ENCODE measurements around the gene LIMA1. TPM values are rescaled to one million over a fixed set of nuclear protein-coding genes. Genes with fewer than 3 reads are reported as not detected.

Gene LIMA1
- total and polyA plus RNA-seq, 9 of the 15 experiments (the other 6 are each of a cell fraction or from before 2014, with no cell fraction given): 20.2 to 37.8 (median 27.3) TPM

DNA sequence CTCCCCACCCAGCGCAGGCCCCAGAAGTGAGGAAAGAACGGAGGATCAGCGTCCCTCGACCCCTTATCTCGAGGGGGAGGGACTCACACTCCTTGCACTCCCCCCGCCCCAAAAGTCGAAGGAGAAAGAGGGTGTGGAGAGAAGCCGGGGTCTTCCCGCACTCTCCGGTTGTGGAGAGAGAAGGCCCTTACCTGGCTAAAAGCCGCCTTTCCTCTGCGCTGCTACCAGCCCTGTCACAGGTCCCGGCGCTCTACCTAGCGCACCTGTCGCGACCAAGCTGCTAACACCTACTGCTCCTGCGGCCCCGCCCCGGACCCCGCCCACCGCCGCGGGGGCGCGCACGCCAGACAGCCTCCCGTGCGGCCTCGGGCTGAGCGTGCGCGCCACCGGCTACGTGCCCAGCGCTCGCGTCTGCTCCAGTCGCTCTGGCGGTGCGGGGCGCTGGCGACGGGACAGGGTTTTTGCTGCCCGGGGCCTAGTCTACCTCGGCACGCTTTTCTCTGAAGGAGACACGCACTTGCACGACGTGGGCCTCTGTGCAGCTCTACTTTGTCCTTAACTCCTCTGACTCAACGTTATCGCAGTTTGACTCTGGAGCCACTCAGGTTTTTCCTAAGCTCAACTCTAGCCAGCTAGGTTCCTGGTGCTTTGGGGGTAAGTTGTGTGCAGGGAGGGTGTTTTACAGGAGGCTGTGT is at the start of gene LIMA1 (continued):
- TF ChIP-seq PTTG1 (tag; IDR thresholded peaks at IDR 0.05; ENCODE audit: low read depth): no peak
- no peak for TF ChIP-seq TCF7L2 (IDR thresholded peaks at IDR 0.05; ENCODE audit: low read depth, low read length)
- no peak for TF ChIP-seq ZNF668 (CRISPR knock-in tag; IDR thresholded peaks at IDR 0.05)
- TF ChIP-seq SIRT6 (IDR thresholded peaks at IDR 0.05; ENCODE audit: low read depth, low read length): no peak
- TF ChIP-seq ZNF507 (tag; conservative IDR thresholded peaks at IDR 0.05): no peak
- TF ChIP-seq FOXM1 (IDR thresholded peaks at IDR 0.05; ENCODE audit: low read depth): no peak
- TF ChIP-seq FOXM1 (CRISPR knock-in tag; IDR thresholded peaks at IDR 0.05; ENCODE audit: low read depth): peak; percentile 23; the same call in 1 of the 2 replicates
- no peak for TF ChIP-seq PTRF (tag; IDR thresholded peaks at IDR 0.05)
- TF ChIP-seq, protein P1, sequence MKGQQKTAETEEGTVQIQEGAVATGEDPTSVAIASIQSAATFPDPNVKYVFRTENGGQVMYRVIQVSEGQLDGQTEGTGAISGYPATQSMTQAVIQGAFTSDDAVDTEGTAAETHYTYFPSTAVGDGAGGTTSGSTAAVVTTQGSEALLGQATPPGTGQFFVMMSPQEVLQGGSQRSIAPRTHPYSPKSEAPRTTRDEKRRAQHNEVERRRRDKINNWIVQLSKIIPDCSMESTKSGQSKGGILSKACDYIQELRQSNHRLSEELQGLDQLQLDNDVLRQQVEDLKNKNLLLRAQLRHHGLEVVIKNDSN (CRISPR knock-in tag; IDR thresholded peaks at IDR 0.05): no peak
- TF ChIP-seq BCOR (IDR thresholded peaks at IDR 0.05): no peak
- TF ChIP-seq ZNF764 (CRISPR knock-in tag; IDR thresholded peaks at IDR 0.05; ENCODE audit: low read depth): no peak
- no peak for TF ChIP-seq ZNF146 (CRISPR knock-in tag; IDR thresholded peaks at IDR 0.05; ENCODE audit: unreplicated experiment)
- no peak for TF ChIP-seq PPARD (CRISPR knock-in tag; IDR thresholded peaks at IDR 0.05)
- TF ChIP-seq, protein P2, sequence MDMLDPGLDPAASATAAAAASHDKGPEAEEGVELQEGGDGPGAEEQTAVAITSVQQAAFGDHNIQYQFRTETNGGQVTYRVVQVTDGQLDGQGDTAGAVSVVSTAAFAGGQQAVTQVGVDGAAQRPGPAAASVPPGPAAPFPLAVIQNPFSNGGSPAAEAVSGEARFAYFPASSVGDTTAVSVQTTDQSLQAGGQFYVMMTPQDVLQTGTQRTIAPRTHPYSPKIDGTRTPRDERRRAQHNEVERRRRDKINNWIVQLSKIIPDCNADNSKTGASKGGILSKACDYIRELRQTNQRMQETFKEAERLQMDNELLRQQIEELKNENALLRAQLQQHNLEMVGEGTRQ (CRISPR knock-in tag; IDR thresholded peaks at IDR 0.05): no peak
- no peak for TF ChIP-seq NCOR1 (IDR thresholded peaks at IDR 0.05)
- TF ChIP-seq ZNF76 (CRISPR knock-in tag; IDR thresholded peaks at IDR 0.05; ENCODE audit: borderline replicate concordance): no peak
- TF ChIP-seq, protein P3, sequence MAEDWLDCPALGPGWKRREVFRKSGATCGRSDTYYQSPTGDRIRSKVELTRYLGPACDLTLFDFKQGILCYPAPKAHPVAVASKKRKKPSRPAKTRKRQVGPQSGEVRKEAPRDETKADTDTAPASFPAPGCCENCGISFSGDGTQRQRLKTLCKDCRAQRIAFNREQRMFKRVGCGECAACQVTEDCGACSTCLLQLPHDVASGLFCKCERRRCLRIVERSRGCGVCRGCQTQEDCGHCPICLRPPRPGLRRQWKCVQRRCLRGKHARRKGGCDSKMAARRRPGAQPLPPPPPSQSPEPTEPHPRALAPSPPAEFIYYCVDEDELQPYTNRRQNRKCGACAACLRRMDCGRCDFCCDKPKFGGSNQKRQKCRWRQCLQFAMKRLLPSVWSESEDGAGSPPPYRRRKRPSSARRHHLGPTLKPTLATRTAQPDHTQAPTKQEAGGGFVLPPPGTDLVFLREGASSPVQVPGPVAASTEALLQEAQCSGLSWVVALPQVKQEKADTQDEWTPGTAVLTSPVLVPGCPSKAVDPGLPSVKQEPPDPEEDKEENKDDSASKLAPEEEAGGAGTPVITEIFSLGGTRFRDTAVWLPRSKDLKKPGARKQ (CRISPR knock-in tag; IDR thresholded peaks at IDR 0.05): no peak
- no peak for TF ChIP-seq ADNP (tag; IDR thresholded peaks at IDR 0.05)
- TF ChIP-seq ZKSCAN3 (CRISPR knock-in tag; IDR thresholded peaks at IDR 0.05): no peak
- TF ChIP-seq, protein P4, sequence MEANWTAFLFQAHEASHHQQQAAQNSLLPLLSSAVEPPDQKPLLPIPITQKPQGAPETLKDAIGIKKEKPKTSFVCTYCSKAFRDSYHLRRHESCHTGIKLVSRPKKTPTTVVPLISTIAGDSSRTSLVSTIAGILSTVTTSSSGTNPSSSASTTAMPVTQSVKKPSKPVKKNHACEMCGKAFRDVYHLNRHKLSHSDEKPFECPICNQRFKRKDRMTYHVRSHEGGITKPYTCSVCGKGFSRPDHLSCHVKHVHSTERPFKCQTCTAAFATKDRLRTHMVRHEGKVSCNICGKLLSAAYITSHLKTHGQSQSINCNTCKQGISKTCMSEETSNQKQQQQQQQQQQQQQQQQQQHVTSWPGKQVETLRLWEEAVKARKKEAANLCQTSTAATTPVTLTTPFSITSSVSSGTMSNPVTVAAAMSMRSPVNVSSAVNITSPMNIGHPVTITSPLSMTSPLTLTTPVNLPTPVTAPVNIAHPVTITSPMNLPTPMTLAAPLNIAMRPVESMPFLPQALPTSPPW (CRISPR knock-in tag; IDR thresholded peaks at IDR 0.05): peak; percentile 62
- TF ChIP-seq, protein P5, sequence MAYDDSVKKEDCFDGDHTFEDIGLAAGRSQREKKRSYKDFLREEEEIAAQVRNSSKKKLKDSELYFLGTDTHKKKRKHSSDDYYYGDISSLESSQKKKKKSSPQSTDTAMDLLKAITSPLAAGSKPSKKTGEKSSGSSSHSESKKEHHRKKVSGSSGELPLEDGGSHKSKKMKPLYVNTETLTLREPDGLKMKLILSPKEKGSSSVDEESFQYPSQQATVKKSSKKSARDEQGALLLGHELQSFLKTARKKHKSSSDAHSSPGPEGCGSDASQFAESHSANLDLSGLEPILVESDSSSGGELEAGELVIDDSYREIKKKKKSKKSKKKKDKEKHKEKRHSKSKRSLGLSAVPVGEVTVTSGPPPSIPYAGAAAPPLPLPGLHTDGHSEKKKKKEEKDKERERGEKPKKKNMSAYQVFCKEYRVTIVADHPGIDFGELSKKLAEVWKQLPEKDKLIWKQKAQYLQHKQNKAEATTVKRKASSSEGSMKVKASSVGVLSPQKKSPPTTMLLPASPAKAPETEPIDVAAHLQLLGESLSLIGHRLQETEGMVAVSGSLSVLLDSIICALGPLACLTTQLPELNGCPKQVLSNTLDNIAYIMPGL (CRISPR knock-in tag; IDR thresholded peaks at IDR 0.05): peak; percentile 91; the same call in 1 of the 2 replicates
- peak; percentile 48 for TF ChIP-seq NFIC (IDR thresholded peaks at IDR 0.05)
